Omental fat pad (tissue), 4 donors: ENCODE data around the gene NPTX1. TPM values are rescaled to one million over a fixed set of nuclear protein-coding genes. Genes with fewer than 3 reads are reported as not detected.
A peak's percentile ranks its signal among the peaks of the same experiment; 100 is the strongest.

Experiments
- ATAC-seq: fragments of 150-250 bp; one replicate; pipeline ENCODE4 v1.9.1; 2016; ENCODE audit warnings: mild to moderate bottlenecking, moderate library complexity; ENCODE audit not compliant: low FRiP score
- DNase-seq: peaks from one replicate; pipeline ENCODE4 v3.0.0-alpha.2; 2019; ENCODE audit warnings: low spot score
- CTCF ChIP-seq, 3 donors: fragments of 450-650 bp; IDR thresholded peaks; one replicate each; pipeline ENCODE4 v1.5.1; 2016 to 2017; ENCODE audit warnings: antibody characterized with exemption in 3 of 3, mild to moderate bottlenecking in 3 of 3, moderate library complexity in 2 of 3
- total RNA-seq, 4 donors: library from RNA; depleted of rRNA; stranded (reverse); fragments of >200 nt; gene quantifications; one replicate each; pipeline ENCODE4 v1.1.0, GENCODE V29; 2016

NPTX1 gene
- total RNA-seq, 4 donors from 2014 or later, result 0.16 to 0.96 (median 0.19) TPM; not detected in 1

GRCh38 chr17:80454557-80455335 is 21.7 kb downstream of the NPTX1 start:
- DNase-seq (peak; percentile 73), ATAC-seq (peak; percentile 92)
- TF ChIP-seq CTCF (IDR thresholded peaks at IDR 0.05), result no peak

- no peak for TF ChIP-seq CTCF (IDR thresholded peaks at IDR 0.05)
- ATAC-seq, result no peak
- no peak for DNase-seq
Observed at GRCh38 chr17:80453998-80454556, 22.3 kb downstream of the NPTX1 start.

GRCh38 chr17:80453126-80453997 is 23.0 kb downstream of the NPTX1 start:
- no peak for DNase-seq
- no peak for ATAC-seq

GRCh38 chr17:80452173-80452915 is 24.1 kb downstream of the NPTX1 start:
- no peak for TF ChIP-seq CTCF (IDR thresholded peaks at IDR 0.05)
- DNase-seq (no peak), ATAC-seq (no peak)

More at GRCh38 chr17:80453126-80453997, 23.0 kb downstream of the NPTX1 start:
- no peak for TF ChIP-seq CTCF (IDR thresholded peaks at IDR 0.05)

GRCh38 chr17:80451104-80451775 is 25.2 kb downstream of the NPTX1 start:
- no peak for TF ChIP-seq CTCF (IDR thresholded peaks at IDR 0.05)
- ATAC-seq, result no peak
- DNase-seq, result no peak

GRCh38 chr17:80449930-80450576 is 26.4 kb downstream of the NPTX1 start:
- DNase-seq, result no peak

More at GRCh38 chr17:80449930-80450576, 26.4 kb downstream of the NPTX1 start:
- no peak for ATAC-seq
- TF ChIP-seq CTCF (IDR thresholded peaks at IDR 0.05), result no peak
